CD4-positive, alpha-beta T cell treated with Interleukin-6 at 100 ng/mL for 8 hours (primary cell): ENCODE results near the gene MCC.

Source experiments
- DNase-seq: peaks from one replicate; pipeline ENCODE4 v3.0.0-alpha.2; 2020; ENCODE audit warnings: mixed read lengths, low spot score

Gene MCC

GRCh38 chr5:113221294-113222176, 266.7 kb downstream of the MCC start:
- no peak for DNase-seq

GRCh38 chr5:113219695-113220094, 268.6 kb downstream of the MCC start:
- DNase-seq, result no peak

GRCh38 chr5:113218906-113219517, 269.2 kb downstream of the MCC start:
- no peak for DNase-seq

GRCh38 chr5:113218200-113218599, 270.1 kb downstream of the MCC start:
- DNase-seq, result no peak

GRCh38 chr5:113217619-113218184, 270.6 kb downstream of the MCC start:
- no peak for DNase-seq

GRCh38 chr5:113216545-113216944, 271.7 kb downstream of the MCC start:
- DNase-seq, result no peak

GRCh38 chr5:113215401-113216060, 272.7 kb downstream of the MCC start:
- DNase-seq, result no peak

- DNase-seq, result no peak
Observed at GRCh38 chr5:113214606-113215323, 273.5 kb downstream of the MCC start.

GRCh38 chr5:113213551-113214425, 274.5 kb downstream of the MCC start:
- DNase-seq, result no peak

GRCh38 chr5:113212244-113212920, 275.9 kb downstream of the MCC start:
- DNase-seq, result no peak

- no peak for DNase-seq
Observed at GRCh38 chr5:113209498-113209897, 278.8 kb downstream of the MCC start.

- DNase-seq, result no peak
Observed at GRCh38 chr5:113205807-113206206, 282.4 kb downstream of the MCC start.

GRCh38 chr5:113205323-113205722, 282.9 kb downstream of the MCC start:
- no peak for DNase-seq

- no peak for DNase-seq
Observed at GRCh38 chr5:113204525-113205161, 283.6 kb downstream of the MCC start.

- no peak for DNase-seq
Observed at GRCh38 chr5:113203916-113204315, 284.3 kb downstream of the MCC start.

GRCh38 chr5:113202746-113203716, 285.2 kb downstream of the MCC start:
- no peak for DNase-seq

GRCh38 chr5:113202287-113202686, 286.0 kb downstream of the MCC start:
- DNase-seq, result no peak

GRCh38 chr5:113201715-113202114, 286.5 kb downstream of the MCC start:
- no peak for DNase-seq
